ENCODE measurements around the gene PTPRB.

DNA sequence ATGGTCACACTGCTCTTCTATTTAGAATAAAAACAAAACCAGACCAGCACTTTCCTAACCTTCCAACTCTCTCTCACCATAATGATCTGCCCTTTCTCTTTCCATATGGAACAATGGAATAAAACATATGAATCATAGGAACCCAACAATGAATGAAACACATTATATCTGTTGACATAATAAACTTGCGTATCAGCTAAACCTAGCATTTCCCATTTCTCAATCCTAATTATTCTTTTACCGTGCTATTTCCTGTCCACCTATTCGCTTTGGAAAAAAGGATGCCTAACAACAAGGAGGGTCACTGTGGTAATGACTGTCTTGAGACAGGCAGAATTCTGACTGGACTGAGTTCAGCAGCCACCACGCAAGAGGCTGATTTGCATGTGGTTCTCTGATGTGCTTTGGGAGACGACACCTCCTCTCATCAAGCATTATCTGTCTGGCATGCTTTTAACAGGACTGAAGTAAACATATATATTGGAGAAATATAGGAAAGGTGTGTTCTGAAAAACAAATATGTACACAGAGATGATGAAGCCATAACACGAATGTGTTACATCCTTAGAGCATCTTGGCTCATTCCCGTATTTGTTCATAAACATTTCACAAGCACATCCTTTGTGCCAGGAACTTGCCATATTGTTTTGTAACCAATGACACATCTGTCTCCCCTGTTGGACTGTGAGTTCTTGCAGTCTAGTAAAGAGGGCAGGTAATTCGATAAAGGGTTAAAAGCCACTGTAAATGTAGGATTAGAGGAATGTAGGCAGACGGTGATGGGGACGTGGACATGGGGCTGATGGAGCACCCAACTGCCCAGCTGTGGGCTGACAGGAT lies 87.7 kb downstream of the PTPRB start:
- TF ChIP-seq, protein P1, sequence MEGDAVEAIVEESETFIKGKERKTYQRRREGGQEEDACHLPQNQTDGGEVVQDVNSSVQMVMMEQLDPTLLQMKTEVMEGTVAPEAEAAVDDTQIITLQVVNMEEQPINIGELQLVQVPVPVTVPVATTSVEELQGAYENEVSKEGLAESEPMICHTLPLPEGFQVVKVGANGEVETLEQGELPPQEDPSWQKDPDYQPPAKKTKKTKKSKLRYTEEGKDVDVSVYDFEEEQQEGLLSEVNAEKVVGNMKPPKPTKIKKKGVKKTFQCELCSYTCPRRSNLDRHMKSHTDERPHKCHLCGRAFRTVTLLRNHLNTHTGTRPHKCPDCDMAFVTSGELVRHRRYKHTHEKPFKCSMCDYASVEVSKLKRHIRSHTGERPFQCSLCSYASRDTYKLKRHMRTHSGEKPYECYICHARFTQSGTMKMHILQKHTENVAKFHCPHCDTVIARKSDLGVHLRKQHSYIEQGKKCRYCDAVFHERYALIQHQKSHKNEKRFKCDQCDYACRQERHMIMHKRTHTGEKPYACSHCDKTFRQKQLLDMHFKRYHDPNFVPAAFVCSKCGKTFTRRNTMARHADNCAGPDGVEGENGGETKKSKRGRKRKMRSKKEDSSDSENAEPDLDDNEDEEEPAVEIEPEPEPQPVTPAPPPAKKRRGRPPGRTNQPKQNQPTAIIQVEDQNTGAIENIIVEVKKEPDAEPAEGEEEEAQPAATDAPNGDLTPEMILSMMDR (IDR thresholded peaks at IDR 0.05), result no peak
- TF ChIP-seq POLR2AphosphoS5 (IDR thresholded peaks at IDR 0.05) (no peak), POLR2A (IDR thresholded peaks at IDR 0.05) (no peak)

Measured in stomach (tissue), 4 donors.